Measurements from ENCODE around the gene CDKAL1. TPM values are rescaled to one million over a fixed set of nuclear protein-coding genes. Genes with fewer than 3 reads are reported as not detected.
A peak's percentile ranks its signal among the peaks of the same experiment; 100 is the strongest.

CDKAL1 gene
- total and polyA plus RNA-seq, 2 donors: 9.8 to 19.9 TPM

DNA sequence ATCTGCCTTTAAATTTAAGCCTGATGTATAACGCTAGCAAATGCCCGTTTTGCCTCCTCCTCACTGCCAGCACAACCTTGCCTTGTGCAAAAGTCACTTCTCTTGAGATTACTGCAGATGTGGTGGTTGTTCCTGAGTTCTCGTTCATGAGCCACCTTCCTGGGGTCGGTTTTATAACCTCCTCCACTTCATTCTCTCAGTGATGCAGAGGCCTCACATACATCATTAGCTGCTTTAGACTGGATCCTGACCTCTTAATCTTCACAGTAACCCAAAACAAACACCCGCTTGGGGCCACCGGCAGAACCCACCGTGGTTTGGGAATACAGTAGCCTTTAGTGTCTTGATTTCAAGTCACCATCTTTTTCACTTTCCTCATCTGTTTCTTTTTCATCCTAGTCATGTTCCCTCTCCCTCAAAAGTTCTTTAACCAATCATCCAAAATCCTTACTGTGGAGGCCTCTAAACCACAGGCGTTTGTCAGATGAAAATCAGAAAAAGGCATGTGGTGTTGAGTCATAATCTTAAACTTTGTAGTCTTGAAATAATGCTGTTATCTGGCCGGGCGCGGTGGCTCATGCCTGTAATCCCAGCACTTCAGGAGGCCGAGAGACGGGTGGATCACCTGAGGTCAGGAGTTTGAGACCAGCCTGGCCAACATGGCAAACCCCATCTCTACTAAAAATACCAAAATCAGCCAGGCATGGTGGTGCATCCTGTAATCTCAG, 629.0 kb downstream of the CDKAL1 start:
- no peak overlapping the region for H3K4me3 ChIP-seq (ENCODE audit: low read length in 2 of 2)
- peaks cover 12 to 19% of the 10 kb centered on the region in 2 donors for H3K4me1 ChIP-seq (ENCODE audit: control insufficient read depth in 2 of 2, insufficient read depth in 2 of 2, low read length in 2 of 2)
- H3K36me3 ChIP-seq (ENCODE audit: control insufficient read depth in 2 of 2, insufficient read depth in 2 of 2, low read length in 1 of 2): no peaks in the 10 kb centered on the region
- 98% methylated on average over 13 of the region's 13 CpGs for WGBS
- no peak for DNase-seq (ENCODE audit: low read depth in 6 of 9, low spot score in 9 of 9)
- H3K27ac ChIP-seq (ENCODE audit: low read depth in 1 of 2, low read length in 1 of 2): no peak overlapping the region
- no peaks in the 10 kb centered on the region for H3K9me3 ChIP-seq (ENCODE audit: control insufficient read depth in 2 of 2, insufficient read depth in 1 of 2, low read length in 1 of 2)
- H3K27me3 ChIP-seq (ENCODE audit: control insufficient read depth in 2 of 2, insufficient read depth in 1 of 2, low read length in 1 of 2): no peaks in the 10 kb centered on the region

DNA sequence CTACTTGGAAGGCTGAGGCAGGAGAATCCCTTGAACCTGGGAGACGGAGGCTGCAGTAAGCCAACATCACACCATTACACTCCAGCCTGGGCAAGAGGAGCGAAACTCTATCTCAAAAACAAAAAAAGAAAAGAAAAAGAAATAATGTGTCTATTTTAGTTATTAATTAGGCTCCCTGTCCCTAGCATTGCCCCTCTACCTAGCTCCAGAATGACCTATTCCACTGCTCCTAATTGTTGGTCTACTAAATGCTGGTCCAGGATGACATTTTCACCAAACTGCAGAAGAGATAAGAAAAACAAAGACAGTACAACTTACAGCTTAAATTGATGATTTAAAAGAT, 629.6 kb downstream of the CDKAL1 start:
- Histone ChIP-seq H3K27me3 (ENCODE audit: control insufficient read depth in 2 of 2, insufficient read depth in 1 of 2, low read length in 1 of 2) (no peaks in the 10 kb centered on the region), H3K4me3 (ENCODE audit: low read length in 2 of 2) (no peak overlapping the region), H3K4me1 (ENCODE audit: control insufficient read depth in 2 of 2, insufficient read depth in 2 of 2, low read length in 2 of 2) (peaks cover 12 to 19% of the 10 kb centered on the region in 2 donors), H3K27ac (ENCODE audit: low read depth in 1 of 2, low read length in 1 of 2) (no peak overlapping the region), H3K9me3 (ENCODE audit: control insufficient read depth in 2 of 2, insufficient read depth in 1 of 2, low read length in 1 of 2) (no peaks in the 10 kb centered on the region), H3K36me3 (ENCODE audit: control insufficient read depth in 2 of 2, insufficient read depth in 2 of 2, low read length in 1 of 2) (no peaks in the 10 kb centered on the region)
- WGBS: over 99% methylated on average over 2 of the region's 2 CpGs
- no peak for DNase-seq (ENCODE audit: low read depth in 6 of 9, low spot score in 9 of 9)

DNA sequence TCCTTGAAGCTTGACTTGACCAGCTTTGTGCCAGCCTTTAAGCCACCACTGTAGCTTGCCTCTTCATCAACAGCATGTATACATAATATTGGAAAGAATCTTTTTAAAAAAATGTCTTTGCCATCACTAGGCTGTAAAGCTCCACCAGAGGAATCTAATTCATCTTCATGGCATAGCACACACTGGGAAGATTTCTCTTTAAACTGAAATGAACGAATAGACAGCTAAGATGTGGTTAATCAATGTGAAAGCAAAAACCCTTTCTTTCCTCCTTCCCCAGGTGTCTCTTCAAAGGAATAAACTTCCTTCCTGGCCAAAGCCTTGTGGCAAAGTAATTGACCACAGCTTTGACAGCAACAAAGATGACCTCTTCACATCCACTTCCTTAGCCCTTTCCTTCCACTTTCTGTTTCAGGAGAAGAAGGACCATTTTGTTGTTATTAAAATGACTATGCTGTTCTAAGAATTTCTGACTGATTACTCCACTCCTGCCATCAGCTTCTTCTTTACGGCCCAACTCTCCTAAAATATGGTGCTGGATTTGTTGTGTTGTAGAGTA, 630.6 kb downstream of the CDKAL1 start:
- H3K4me3 ChIP-seq (ENCODE audit: low read length in 2 of 2): no peak overlapping the region
- no peaks in the 10 kb centered on the region for H3K9me3 ChIP-seq (ENCODE audit: control insufficient read depth in 2 of 2, insufficient read depth in 1 of 2, low read length in 1 of 2)
- peaks cover 12 to 19% of the 10 kb centered on the region in 2 donors for H3K4me1 ChIP-seq (ENCODE audit: control insufficient read depth in 2 of 2, insufficient read depth in 2 of 2, low read length in 2 of 2)
- H3K27ac ChIP-seq (ENCODE audit: low read depth in 1 of 2, low read length in 1 of 2): no peak overlapping the region
- peak in 2 of 9 donors; percentile 9 to 38 for DNase-seq (ENCODE audit: low read depth in 6 of 9, low spot score in 9 of 9)
- no peaks in the 10 kb centered on the region for H3K27me3 ChIP-seq (ENCODE audit: control insufficient read depth in 2 of 2, insufficient read depth in 1 of 2, low read length in 1 of 2)
- 14% methylated on average over 2 of the region's 2 CpGs for WGBS
- no peaks in the 10 kb centered on the region for H3K36me3 ChIP-seq (ENCODE audit: control insufficient read depth in 2 of 2, insufficient read depth in 2 of 2, low read length in 1 of 2)

DNA sequence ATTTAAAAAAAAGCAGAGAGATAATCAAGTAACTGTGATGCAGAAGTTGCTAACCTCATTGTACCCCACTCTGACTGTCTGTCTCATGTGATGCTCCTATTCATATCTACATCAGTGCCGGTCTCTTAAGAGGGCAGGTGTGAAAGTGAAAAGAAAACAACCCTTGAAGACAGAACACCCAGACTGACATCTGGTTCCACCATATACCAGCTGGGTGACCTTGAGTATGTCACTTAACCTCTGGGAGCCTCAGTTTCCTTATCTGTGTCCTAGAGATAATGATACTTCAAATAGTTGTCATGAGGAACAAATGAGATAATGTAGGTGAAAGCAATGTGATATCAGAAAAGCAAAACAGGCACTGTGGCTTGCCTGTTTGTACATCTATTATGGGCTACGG, 632.5 kb downstream of the CDKAL1 start:
- DNase-seq (ENCODE audit: low read depth in 6 of 9, low spot score in 9 of 9): peak in 4 of 9 donors; percentile 13 to 63 (median 26)
- Histone ChIP-seq H3K4me3 (ENCODE audit: low read length in 2 of 2) (no peak overlapping the region), H3K27me3 (ENCODE audit: control insufficient read depth in 2 of 2, insufficient read depth in 1 of 2, low read length in 1 of 2) (no peaks in the 10 kb centered on the region), H3K9me3 (ENCODE audit: control insufficient read depth in 2 of 2, insufficient read depth in 1 of 2, low read length in 1 of 2) (no peaks in the 10 kb centered on the region), H3K4me1 (ENCODE audit: control insufficient read depth in 2 of 2, insufficient read depth in 2 of 2, low read length in 2 of 2) (peaks cover 12 to 19% of the 10 kb centered on the region in 2 donors), H3K27ac (ENCODE audit: low read depth in 1 of 2, low read length in 1 of 2) (no peak overlapping the region), H3K36me3 (ENCODE audit: control insufficient read depth in 2 of 2, insufficient read depth in 2 of 2, low read length in 1 of 2) (no peaks in the 10 kb centered on the region)
- 65% methylated on average over 2 of the region's 2 CpGs for WGBS

DNA sequence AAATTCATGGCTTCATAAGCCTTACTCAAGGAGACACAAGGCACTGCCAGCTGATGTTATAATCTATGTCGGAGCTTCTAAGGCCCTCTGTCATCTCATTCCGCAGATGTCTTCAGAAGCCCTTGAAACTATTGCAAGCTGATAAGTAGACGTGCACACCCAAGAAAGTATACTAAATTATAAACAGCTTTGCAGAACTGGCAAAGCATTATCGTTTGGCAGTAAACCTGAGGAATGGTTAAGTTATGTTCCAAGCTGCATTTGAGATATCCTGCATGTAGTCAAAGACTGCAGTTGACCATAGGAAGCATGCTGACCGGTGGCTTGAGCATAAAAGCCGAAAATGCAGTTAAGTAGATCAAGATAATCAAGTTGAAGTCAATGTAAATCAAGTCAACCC, 633.5 kb downstream of the CDKAL1 start:
- Histone ChIP-seq H3K36me3 (ENCODE audit: control insufficient read depth in 2 of 2, insufficient read depth in 2 of 2, low read length in 1 of 2) (no peaks in the 10 kb centered on the region), H3K9me3 (ENCODE audit: control insufficient read depth in 2 of 2, insufficient read depth in 1 of 2, low read length in 1 of 2) (no peaks in the 10 kb centered on the region), H3K27ac (ENCODE audit: low read depth in 1 of 2, low read length in 1 of 2) (no peak overlapping the region), H3K27me3 (ENCODE audit: control insufficient read depth in 2 of 2, insufficient read depth in 1 of 2, low read length in 1 of 2) (no peaks in the 10 kb centered on the region), H3K4me3 (ENCODE audit: low read length in 2 of 2) (no peak overlapping the region), H3K4me1 (ENCODE audit: control insufficient read depth in 2 of 2, insufficient read depth in 2 of 2, low read length in 2 of 2) (peaks cover 12 to 14% of the 10 kb centered on the region in 2 donors)
- 97% methylated on average over 6 of the region's 6 CpGs for WGBS
- DNase-seq (ENCODE audit: low read depth in 6 of 9, low spot score in 9 of 9): no peak

DNA sequence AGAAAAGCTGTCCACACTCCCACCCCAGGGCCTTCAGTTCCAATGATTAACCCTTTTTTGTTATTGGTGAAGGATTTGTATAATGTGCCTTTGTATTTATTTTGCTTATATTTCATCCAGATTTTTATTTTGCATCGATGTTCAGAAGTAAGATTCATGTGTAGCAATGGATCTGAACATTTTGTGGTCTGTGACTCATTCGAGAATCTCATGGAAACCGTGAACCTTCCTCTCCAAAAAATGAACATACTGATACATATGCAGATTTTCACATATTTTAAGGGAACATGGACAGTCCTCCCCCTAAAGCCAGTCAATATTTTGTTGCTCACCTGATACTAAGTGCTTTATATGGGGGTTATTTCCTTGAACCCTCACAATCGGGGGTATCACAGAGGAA, 637.5 kb downstream of the CDKAL1 start:
- Histone ChIP-seq H3K9me3 (ENCODE audit: control insufficient read depth in 2 of 2, insufficient read depth in 1 of 2, low read length in 1 of 2) (no peaks in the 10 kb centered on the region), H3K36me3 (ENCODE audit: control insufficient read depth in 2 of 2, insufficient read depth in 2 of 2, low read length in 1 of 2) (no peaks in the 10 kb centered on the region), H3K27me3 (ENCODE audit: control insufficient read depth in 2 of 2, insufficient read depth in 1 of 2, low read length in 1 of 2) (no peaks in the 10 kb centered on the region), H3K4me3 (ENCODE audit: low read length in 2 of 2) (no peak overlapping the region), H3K27ac (ENCODE audit: low read depth in 1 of 2, low read length in 1 of 2) (no peak overlapping the region), H3K4me1 (ENCODE audit: control insufficient read depth in 2 of 2, insufficient read depth in 2 of 2, low read length in 2 of 2) (peaks cover 2 to 5% of the 10 kb centered on the region in 2 donors)
- DNase-seq (ENCODE audit: low read depth in 6 of 9, low spot score in 9 of 9): no peak
- WGBS: over 99% methylated on average over 4 of the region's 4 CpGs

DNA sequence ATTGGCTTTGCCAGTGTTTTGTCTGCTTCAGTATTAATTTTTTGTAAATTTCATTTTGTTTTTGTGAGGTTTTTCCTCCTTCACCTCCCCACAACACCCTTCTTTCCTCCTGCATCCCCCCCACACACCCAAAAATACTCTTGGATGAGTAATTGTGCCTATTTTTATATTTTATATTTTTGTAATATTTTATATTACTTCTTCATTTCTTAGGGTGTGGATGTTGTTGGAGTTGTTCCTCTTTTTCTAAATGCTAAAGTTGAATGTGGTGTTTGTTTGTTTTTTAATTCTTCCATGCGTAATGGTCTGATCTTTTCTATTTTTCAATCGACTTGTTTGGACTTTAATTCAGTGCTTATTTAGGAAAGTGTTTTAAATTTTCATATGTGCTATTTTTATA, 638.8 kb downstream of the CDKAL1 start:
- H3K27ac ChIP-seq (ENCODE audit: low read depth in 1 of 2, low read length in 1 of 2): no peak overlapping the region
- no peaks in the 10 kb centered on the region for H3K27me3 ChIP-seq (ENCODE audit: control insufficient read depth in 2 of 2, insufficient read depth in 1 of 2, low read length in 1 of 2)
- peaks cover 0 to under 1% of the 10 kb centered on the region in 2 donors for H3K4me1 ChIP-seq (ENCODE audit: control insufficient read depth in 2 of 2, insufficient read depth in 2 of 2, low read length in 2 of 2)
- H3K9me3 ChIP-seq (ENCODE audit: control insufficient read depth in 2 of 2, insufficient read depth in 1 of 2, low read length in 1 of 2): no peaks in the 10 kb centered on the region
- 100% methylated on average over 2 of the region's 2 CpGs for WGBS
- no peaks in the 10 kb centered on the region for H3K36me3 ChIP-seq (ENCODE audit: control insufficient read depth in 2 of 2, insufficient read depth in 2 of 2, low read length in 1 of 2)
- no peak overlapping the region for H3K4me3 ChIP-seq (ENCODE audit: low read length in 2 of 2)
- DNase-seq (ENCODE audit: low read depth in 6 of 9, low spot score in 9 of 9): no peak

DNA sequence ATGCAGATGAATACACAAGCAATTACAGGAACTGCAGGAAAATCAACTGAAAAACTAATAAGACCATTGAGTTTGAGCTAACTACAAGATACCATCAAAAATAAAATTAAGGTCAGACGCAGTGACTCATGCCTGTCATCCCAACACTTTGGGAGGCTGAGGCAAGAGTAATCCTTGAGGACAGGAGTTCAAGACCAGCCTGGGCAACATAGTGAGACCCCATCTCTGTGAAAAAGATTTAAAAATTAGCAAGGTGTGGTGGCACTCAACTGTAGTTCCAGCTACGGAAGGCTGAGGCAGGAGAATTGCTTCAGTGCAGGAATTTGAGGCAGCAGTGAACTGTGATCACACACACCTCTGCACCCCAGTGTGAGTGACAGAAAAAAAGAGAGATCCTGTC, 639.4 kb downstream of the CDKAL1 start:
- no peaks in the 10 kb centered on the region for H3K9me3 ChIP-seq (ENCODE audit: control insufficient read depth in 2 of 2, insufficient read depth in 1 of 2, low read length in 1 of 2)
- no peak for DNase-seq (ENCODE audit: low read depth in 6 of 9, low spot score in 9 of 9)
- 99% methylated on average over 2 of the region's 2 CpGs for WGBS
- H3K36me3 ChIP-seq (ENCODE audit: control insufficient read depth in 2 of 2, insufficient read depth in 2 of 2, low read length in 1 of 2): no peaks in the 10 kb centered on the region
- no peaks in the 10 kb centered on the region for H3K4me1 ChIP-seq (ENCODE audit: control insufficient read depth in 2 of 2, insufficient read depth in 2 of 2, low read length in 2 of 2)
- H3K4me3 ChIP-seq (ENCODE audit: low read length in 2 of 2): no peak overlapping the region
- H3K27ac ChIP-seq (ENCODE audit: low read depth in 1 of 2, low read length in 1 of 2): no peak overlapping the region
- no peaks in the 10 kb centered on the region for H3K27me3 ChIP-seq (ENCODE audit: control insufficient read depth in 2 of 2, insufficient read depth in 1 of 2, low read length in 1 of 2)

DNA sequence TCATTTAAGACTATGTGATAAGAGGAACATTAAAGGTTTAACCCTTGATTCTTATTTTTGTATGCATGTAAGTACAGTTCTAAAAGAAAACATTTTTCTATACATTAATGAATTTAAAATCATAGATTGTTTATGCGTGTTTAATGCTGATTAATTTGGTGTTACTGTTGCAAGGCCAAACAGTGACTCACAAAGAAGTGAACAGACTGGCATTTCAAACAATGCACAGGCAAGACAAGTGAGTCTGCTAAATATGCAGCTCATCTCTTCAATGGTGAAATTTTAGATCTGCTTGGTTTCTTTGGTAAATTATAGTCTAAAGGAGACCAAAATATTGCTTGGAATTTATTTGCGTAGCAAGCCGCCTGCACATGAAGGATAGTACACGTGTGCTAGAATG, 641.9 kb downstream of the CDKAL1 start:
- no peaks in the 10 kb centered on the region for H3K36me3 ChIP-seq (ENCODE audit: control insufficient read depth in 2 of 2, insufficient read depth in 2 of 2, low read length in 1 of 2)
- peaks cover 0 to 2% of the 10 kb centered on the region in 2 donors for H3K9me3 ChIP-seq (ENCODE audit: control insufficient read depth in 2 of 2, insufficient read depth in 1 of 2, low read length in 1 of 2)
- no peaks in the 10 kb centered on the region for H3K4me1 ChIP-seq (ENCODE audit: control insufficient read depth in 2 of 2, insufficient read depth in 2 of 2, low read length in 2 of 2)
- H3K4me3 ChIP-seq (ENCODE audit: low read length in 2 of 2): no peak overlapping the region
- no peak overlapping the region for H3K27ac ChIP-seq (ENCODE audit: low read depth in 1 of 2, low read length in 1 of 2)
- no peaks in the 10 kb centered on the region for H3K27me3 ChIP-seq (ENCODE audit: control insufficient read depth in 2 of 2, insufficient read depth in 1 of 2, low read length in 1 of 2)
- WGBS: over 99% methylated on average over 4 of the region's 4 CpGs
- no peak for DNase-seq (ENCODE audit: low read depth in 6 of 9, low spot score in 9 of 9)

Data from thymus (tissue), 11 donors.